RWPE1 (cell line): ENCODE data around the gene RASSF7.

Source experiments
- CTCF ChIA-PET: fragments of 350-600 bp; sonication (Branson Sonifier 250); formaldehyde crosslinking; extraction: SDS; loops from one replicate; lab custom pipeline; 2021; lab: Yijun Ruan, JAX
- POLR2A ChIA-PET: fragments of 400-600 bp; formaldehyde crosslinking; extraction: SDS; loops from one replicate; lab custom pipeline; 2020; ENCODE audit warnings: antibody characterized with exemption; ENCODE audit not compliant: low non-redundant PET; lab: Yijun Ruan, JAX
- DNase-seq: peaks from one replicate; pipeline ENCODE4 v3.0.0; 2012; ENCODE audit warnings: low spot score
- H3K27ac ChIP-seq: fragments of 450-650 bp; 2 replicates; pipeline ENCODE4 v1.5.1; 2017
- CTCF ChIP-seq: fragments of 450-650 bp; conservative IDR thresholded peaks from 2 replicates; pipeline ENCODE4 v1.5.1; 2017; ENCODE audit warnings: low read depth, mild to moderate bottlenecking

Gene RASSF7

GRCh38 chr11:532986-533585, 27.7 kb upstream of the RASSF7 start:
- DNase-seq: no peak
- TF ChIP-seq CTCF: no peak
- peak overlapping the region; percentile 99 for H3K27ac ChIP-seq
- CTCF ChIA-PET: interaction anchor here (0.7 to 3.0 kb wide), 2 partner anchors 15 to 24 kb away, joined by 3 to 15 read pairs; no protein-coding TSS in a partner anchor
- POLR2A ChIA-PET: no interaction called here

- TF ChIP-seq CTCF: no peak
- peak overlapping the region; percentile 99 for H3K27ac ChIP-seq
- CTCF ChIA-PET: interaction anchor here (0.6 to 3.0 kb wide), 2 partner anchors 15 to 178 kb away, joined by 3 to 15 read pairs; no protein-coding TSS in a partner anchor
- POLR2A ChIA-PET: interaction anchor here (0.6 to 0.9 kb wide), 2 partner anchors 23 to 121 kb away, joined by 3 to 10 read pairs; no protein-coding TSS in a partner anchor
- no peak for DNase-seq
Measured at GRCh38 chr11:533586-534395, 27.0 kb upstream of the RASSF7 start.

- TF ChIP-seq CTCF: no peak
- peak; percentile 79 for DNase-seq
- ChIA-PET POLR2A (interaction anchor here (0.6 to 0.9 kb wide), 2 partner anchors 24 to 122 kb away, joined by 3 to 10 read pairs; no protein-coding TSS in a partner anchor), CTCF (interaction anchor here (0.6 to 3.0 kb wide), 3 partner anchors 16 to 539 kb away, joined by 3 to 15 read pairs (median 6); no protein-coding TSS in a partner anchor)
- peak overlapping the region; percentile 99 for H3K27ac ChIP-seq
Measured at GRCh38 chr11:534396-535209, 26.2 kb upstream of the RASSF7 start.

GRCh38 chr11:535210-535518, 25.6 kb upstream of the RASSF7 start:
- H3K27ac ChIP-seq: peak overlapping the region; percentile 99
- ChIA-PET CTCF (interaction anchor here (0.6 to 1.0 kb wide), 2 partner anchors 17 to 136 kb away, joined by 3 to 6 read pairs; no protein-coding TSS in a partner anchor), POLR2A (no interaction called here)
- no peak for TF ChIP-seq CTCF
- DNase-seq: no peak

- DNase-seq: peak; percentile 100
- no peak for TF ChIP-seq CTCF
- POLR2A ChIA-PET: no interaction called here
- CTCF ChIA-PET: interaction anchor here (0.6 to 1.0 kb wide), 2 partner anchors 17 to 65 kb away, joined by 3 read pairs; no protein-coding TSS in a partner anchor
- peak within 1 kb of the TSS; percentile 99 for H3K27ac ChIP-seq
Measured at GRCh38 chr11:535519-536454, 25.0 kb upstream of the RASSF7 start, which contains the start of gene HRAS. Gene HRAS (minus strand): TSS chr11:535576.
